HCT116 (cell line): ENCODE measurements around the gene CCND2.

Experiments
- CEBPB ChIP-seq: IDR thresholded peaks from 2 replicates; pipeline ENCODE4 v1.6.1; 2012; ENCODE audit warnings: low read depth
- CTCF ChIP-seq, 3 experiments: fragments of 200-600 bp in 1 of 3; sonication (generic) in 1 of 3; IDR thresholded peaks in 2 of 3; conservative IDR thresholded peaks in 1 of 3; 2 replicates each; pipeline ENCODE4 v1.5.1; 2012 to 2017; ENCODE audit warnings: low read depth in 2 of 3, low read length in 2 of 3, antibody characterized with exemption in 1 of 3, borderline replicate concordance in 1 of 3, control low read depth in 1 of 3, mild to moderate bottlenecking in 1 of 3, mixed read lengths in 1 of 3, mixed run types in 1 of 3, moderate library complexity in 1 of 3; ENCODE audit not compliant: insufficient read depth in 1 of 3
- FOSL1 ChIP-seq: IDR thresholded peaks from 2 replicates; pipeline ENCODE4 v1.6.1; 2012; ENCODE audit warnings: low read depth
- MAX ChIP-seq: IDR thresholded peaks from 2 replicates; pipeline ENCODE4 v1.6.1; 2012
- POLR2A ChIP-seq: IDR thresholded peaks from 2 replicates; pipeline ENCODE4 v1.7.0; 2011; ENCODE audit warnings: borderline replicate concordance; ENCODE audit not compliant: insufficient read depth, insufficient read length; ENCODE audit errors: extremely low read depth
- POLR2AphosphoS5 ChIP-seq: IDR thresholded peaks from 2 replicates; pipeline ENCODE4 v1.6.1; 2011; ENCODE audit warnings: mild to moderate bottlenecking, low read depth, low read length, moderate library complexity
- REST ChIP-seq: IDR thresholded peaks from 2 replicates; pipeline ENCODE4 v1.6.1; 2012; ENCODE audit warnings: low read depth
- SP1 ChIP-seq: IDR thresholded peaks from 2 replicates; pipeline ENCODE4 v1.6.1; 2012; ENCODE audit warnings: low read depth
- ZBTB33 ChIP-seq: IDR thresholded peaks from 2 replicates; pipeline ENCODE4 v1.6.1; 2011; ENCODE audit warnings: mild to moderate bottlenecking, low read length, moderate library complexity; ENCODE audit not compliant: insufficient replicate concordance; ENCODE audit errors: extremely low read depth
- ZFX ChIP-seq: fragments of 450-650 bp; IDR thresholded peaks from 2 replicates; pipeline ENCODE4 v1.6.1; 2017

GRCh38 chr12:4240161-4240783 is 33.3 kb upstream of the CCND2 start:
- TF ChIP-seq CTCF (IDR thresholded peaks at IDR 0.05 in 2 of 3, conservative IDR thresholded peaks at IDR 0.05 in 1 of 3; ENCODE audit: borderline replicate concordance in 1 of 3, insufficient read depth in 1 of 3, low read depth in 2 of 3, low read length in 2 of 3) (no peak), POLR2A (no peak), ZFX (no peak), ZBTB33 (no peak), REST (no peak), SP1 (no peak), CEBPB (no peak), MAX (no peak), FOSL1 (no peak), POLR2AphosphoS5 (no peak)
